Stimulated activated CD4-positive, alpha-beta T cell treated with anti-CD3 and anti-CD28 coated beads, TNF-alpha, amount 100 ng/mL, for 24 hours (primary cell): Measurements from ENCODE around the gene PROP1.
A peak's percentile ranks its signal among the peaks of the same experiment; 100 is the strongest.
"Not testable (repeated sequence)": the region's sequence is repeated elsewhere in the genome, so short reads cannot be mapped to it uniquely, and the experiment has no call there.

ENCODE experiments used
- DNase-seq, 3 experiments: peaks; one replicate each; pipeline ENCODE4 v3.0.0-alpha.2; 2020; ENCODE audit warnings: low read depth in 3 of 3

PROP1 gene

DNA sequence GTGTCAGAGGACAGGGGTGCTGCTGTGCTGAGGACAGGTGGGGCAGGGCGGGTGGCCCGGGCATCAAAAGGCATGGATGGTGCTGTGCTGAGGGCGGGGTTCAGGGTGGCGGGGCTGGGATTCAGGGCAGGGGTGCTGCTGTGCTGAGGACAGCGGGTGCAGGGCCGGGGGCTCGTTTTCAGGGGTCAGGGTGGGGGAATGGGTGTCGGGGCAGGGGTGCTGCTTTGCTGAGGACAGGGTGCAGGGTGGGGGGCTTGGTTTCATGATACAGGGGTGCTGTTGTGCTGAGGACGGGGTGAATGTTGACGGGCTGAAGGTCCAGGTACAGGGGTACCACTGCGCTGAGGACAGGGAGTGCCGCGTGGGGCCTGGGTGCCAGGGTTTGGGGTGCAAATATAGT, 50.9 kb downstream of the PROP1 start:
- DNase-seq = not testable (repeated sequence)

DNA sequence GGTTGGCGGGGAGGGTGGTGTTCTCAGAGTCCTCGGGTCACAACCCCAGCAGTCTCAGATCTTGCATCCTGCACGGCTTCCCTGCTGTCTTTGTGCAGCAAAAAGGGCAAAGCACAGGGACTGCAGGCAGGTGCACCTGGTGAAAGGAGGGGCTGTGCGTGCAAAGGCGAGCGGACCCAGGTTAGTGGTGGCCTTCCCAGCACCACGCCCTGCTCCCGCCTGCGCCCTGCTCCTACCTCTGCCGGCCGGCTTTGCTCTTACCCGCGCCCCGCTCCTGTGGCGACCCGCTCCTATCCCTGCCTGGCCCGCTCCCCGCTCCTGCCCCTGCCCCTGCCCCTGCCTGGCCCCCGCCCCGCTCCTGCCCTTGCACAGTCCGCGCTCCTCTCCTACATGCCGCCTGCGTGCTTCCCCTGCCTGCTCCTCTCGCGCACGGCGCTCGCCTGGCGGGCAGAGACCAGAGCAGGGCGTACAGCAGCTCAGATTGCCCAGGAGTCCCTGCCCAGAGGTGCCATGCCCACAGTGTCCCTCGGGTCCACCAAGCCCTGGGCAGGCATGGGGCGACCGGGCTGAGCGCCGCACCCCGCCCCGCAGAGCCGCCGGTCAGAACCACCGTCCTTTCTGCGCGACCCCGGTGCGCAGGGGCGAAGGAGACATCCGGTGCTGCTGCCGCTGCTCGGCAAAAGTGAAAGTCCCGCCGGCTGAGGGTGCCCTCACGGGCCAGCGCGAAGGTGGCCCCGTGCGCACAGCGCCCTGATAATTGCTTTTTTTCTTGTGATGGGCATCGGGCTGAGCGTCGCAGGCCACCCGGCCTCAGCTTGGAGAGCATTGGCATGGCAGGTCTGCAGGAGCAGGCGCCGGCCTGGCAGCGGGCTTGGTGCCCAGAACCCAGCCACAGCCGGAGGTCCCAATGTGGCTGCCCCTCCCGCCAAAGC, 52.0 kb downstream of the PROP1 start:
- DNase-seq = peak in 2 of 3 experiments; percentile 7 to 43

DNA sequence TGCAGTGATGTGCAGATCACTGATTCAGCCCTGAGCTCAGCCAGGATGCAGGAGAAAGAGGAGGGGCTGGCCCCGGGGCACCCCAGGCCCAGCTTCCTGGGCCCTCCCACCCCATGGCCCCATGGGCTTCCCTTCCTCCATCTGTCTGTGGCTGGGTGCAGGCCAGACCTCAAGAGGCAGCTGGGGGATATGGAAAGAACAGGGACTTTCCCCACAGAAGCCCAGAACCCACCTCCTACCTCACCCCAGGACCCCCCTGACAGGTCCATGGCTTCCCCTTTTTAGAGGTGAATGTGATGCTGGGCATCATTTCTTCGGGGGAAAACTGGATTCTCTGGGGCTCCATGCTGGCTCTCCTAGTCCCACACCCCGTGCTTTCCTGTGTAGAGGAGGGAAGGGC, 53.1 kb downstream of the PROP1 start:
- not testable (repeated sequence) for DNase-seq
